ENCODE results near the gene COL4A2. TPM values are rescaled to one million over a fixed set of nuclear protein-coding genes. Genes with fewer than 3 reads are reported as not detected.

Gene COL4A2
- total and polyA plus RNA-seq, 2 donors (not counting 1 experiment from before 2014, with no cell fraction given), result 0.17 TPM; not detected in 1

DNA sequence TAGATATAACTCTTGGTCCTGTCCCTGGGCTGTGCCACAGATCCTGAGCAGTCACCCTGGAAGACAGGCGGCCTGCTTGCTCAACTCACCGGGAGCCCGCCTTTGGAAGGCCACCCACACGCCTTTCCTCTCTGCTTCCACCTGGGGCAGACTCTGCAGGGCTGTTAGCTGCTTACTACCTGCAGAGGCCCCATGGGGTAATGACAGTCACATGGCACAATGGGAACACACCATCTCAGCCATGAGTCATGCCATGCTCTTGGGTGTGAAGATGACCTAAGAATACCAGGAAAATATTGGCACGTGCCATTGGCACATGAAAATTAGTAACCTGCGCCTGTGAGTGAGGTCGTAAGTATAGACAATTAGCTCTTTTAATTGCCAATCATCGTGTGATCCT, 108.6 kb downstream of the COL4A2 start:
- intact Hi-C loops (cut with micrococcal nuclease), result no loop called here
- H3K27me3 Mint-ChIP-seq, result peaks cover 53% of the 10 kb centered on the region
- Histone ChIP-seq H3K79me2 (ENCODE audit: control insufficient read depth, insufficient read depth, low read length) (no peaks in the 10 kb centered on the region), H3K9ac (ENCODE audit: low read length) (no peak overlapping the region), H3K4me3 (ENCODE audit: control extremely low read depth in 1 of 5, extremely low read depth in 1 of 5, insufficient read depth in 1 of 5, low read depth in 2 of 5, low read length in 4 of 5) (no peak overlapping the region), H3K4me1 (ENCODE audit: control insufficient read depth in 2 of 2, insufficient read depth in 2 of 2, low read length in 2 of 2) (peaks cover 0 to 3% of the 10 kb centered on the region in 2 donors), H3K27ac (ENCODE audit: low read length in 2 of 2) (no peak overlapping the region), H3K4me2 (replicated peaks; ENCODE audit: low read depth, low read length, poor library complexity, severe bottlenecking) (no peak overlapping the region), H3K27me3 (replicated peaks in 1 of 4; ENCODE audit: control extremely low read depth in 1 of 4, control insufficient read depth in 3 of 4, insufficient read depth in 4 of 4, low read length in 3 of 4) (peaks cover 0 to 27% (median 17%) of the 10 kb centered on the region in 4 experiments), H2AFZ (ENCODE audit: insufficient read depth, low read depth, low read length, poor library complexity, severe bottlenecking) (no peak overlapping the region), H4K20me1 (ENCODE audit: control insufficient read depth, insufficient read depth, low read length, poor library complexity, severe bottlenecking) (no peaks in the 10 kb centered on the region), H3K36me3 (replicated peaks in 1 of 2; ENCODE audit: control extremely low read depth in 1 of 2, control insufficient read depth in 1 of 2, extremely low read depth in 1 of 2, insufficient read depth in 2 of 2, low read length in 1 of 2) (no peaks in the 10 kb centered on the region), H3K9me3 (ENCODE audit: control extremely low read depth in 1 of 3, control insufficient read depth in 2 of 3, insufficient read depth in 1 of 3, low read length in 2 of 3) (no peaks in the 10 kb centered on the region)
- TF ChIP-seq, protein P1, sequence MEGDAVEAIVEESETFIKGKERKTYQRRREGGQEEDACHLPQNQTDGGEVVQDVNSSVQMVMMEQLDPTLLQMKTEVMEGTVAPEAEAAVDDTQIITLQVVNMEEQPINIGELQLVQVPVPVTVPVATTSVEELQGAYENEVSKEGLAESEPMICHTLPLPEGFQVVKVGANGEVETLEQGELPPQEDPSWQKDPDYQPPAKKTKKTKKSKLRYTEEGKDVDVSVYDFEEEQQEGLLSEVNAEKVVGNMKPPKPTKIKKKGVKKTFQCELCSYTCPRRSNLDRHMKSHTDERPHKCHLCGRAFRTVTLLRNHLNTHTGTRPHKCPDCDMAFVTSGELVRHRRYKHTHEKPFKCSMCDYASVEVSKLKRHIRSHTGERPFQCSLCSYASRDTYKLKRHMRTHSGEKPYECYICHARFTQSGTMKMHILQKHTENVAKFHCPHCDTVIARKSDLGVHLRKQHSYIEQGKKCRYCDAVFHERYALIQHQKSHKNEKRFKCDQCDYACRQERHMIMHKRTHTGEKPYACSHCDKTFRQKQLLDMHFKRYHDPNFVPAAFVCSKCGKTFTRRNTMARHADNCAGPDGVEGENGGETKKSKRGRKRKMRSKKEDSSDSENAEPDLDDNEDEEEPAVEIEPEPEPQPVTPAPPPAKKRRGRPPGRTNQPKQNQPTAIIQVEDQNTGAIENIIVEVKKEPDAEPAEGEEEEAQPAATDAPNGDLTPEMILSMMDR (IDR thresholded peaks at IDR 0.05), result no peak
- no peak for TF ChIP-seq EZH2 (IDR thresholded peaks at IDR 0.05; ENCODE audit: borderline replicate concordance, insufficient read depth, low read depth, low read length, poor library complexity, severe bottlenecking)
- H3K9me3 Mint-ChIP-seq (ENCODE audit: insufficient read depth), result no peaks in the 10 kb centered on the region
- peaks cover 4% of the 10 kb centered on the region for H3K4me1 Mint-ChIP-seq
- DNase-seq (no peak), ATAC-seq (ENCODE audit: low read depth) (no peak)
- H3K4me3 Mint-ChIP-seq, result no peak overlapping the region
- ChIA-PET CTCF (interaction anchor here (0.6 kb wide), 1 partner anchor 1454 kb away, joined by 3 read pairs; no protein-coding TSS in a partner anchor), POLR2A (no interaction called here)
- H3K27ac Mint-ChIP-seq, result no peak overlapping the region
- 93% methylated on average over 8 of the region's 8 CpGs for WGBS (ENCODE audit: insufficient coverage)

DNA sequence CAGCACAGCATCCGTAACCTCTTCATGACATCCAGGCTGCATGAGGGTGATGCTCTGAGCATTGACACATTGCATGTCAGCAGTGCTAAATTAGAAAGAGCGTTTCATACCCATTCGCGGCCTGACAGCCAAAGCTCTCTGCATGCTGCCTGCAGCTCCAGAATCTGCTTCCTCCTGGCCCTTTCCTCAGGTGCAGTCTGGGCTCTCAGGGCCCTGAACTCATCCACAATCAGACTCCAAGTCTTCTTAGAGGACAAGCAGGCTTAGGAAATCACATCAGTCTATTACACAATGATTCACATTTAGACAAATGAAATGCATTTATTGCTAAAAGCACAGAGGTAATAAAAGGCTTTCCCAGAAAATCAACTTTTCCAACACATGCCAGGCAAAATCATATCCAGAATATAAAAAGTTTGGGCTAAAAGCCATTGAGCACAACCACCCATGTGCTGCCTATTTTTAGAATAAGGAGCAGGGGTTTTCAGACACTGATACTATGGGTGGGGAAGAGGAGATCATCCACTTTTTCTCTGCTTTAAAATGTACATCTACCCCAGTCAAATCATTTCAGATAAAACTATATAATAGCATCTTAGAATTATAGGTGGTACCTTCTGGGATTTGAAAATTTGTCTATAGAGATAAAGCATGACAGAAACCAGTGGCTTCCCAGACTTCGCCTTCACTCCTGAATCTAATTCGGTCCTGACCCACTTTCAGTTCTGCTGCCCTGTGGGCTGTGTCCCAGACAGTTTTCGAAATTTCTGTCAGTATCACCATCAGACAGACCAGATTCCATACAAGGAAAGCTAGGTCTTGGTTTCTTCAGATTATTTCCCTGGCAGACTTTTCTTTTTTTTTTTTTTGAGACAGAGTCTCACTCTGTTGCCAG, 109.3 kb downstream of the COL4A2 start:
- peaks cover 0 to 3% of the 10 kb centered on the region in 2 donors for H3K4me1 ChIP-seq (ENCODE audit: control insufficient read depth in 2 of 2, insufficient read depth in 2 of 2, low read length in 2 of 2)
- Mint-ChIP-seq H3K4me1 (peaks cover 4% of the 10 kb centered on the region), H3K27ac (no peak overlapping the region), H3K4me3 (no peak overlapping the region), H3K9me3 (ENCODE audit: insufficient read depth) (no peaks in the 10 kb centered on the region), H3K27me3 (peaks cover 54% of the 10 kb centered on the region)
- no peak overlapping the region for H3K27ac ChIP-seq (ENCODE audit: low read length in 2 of 2)
- no peaks in the 10 kb centered on the region for H3K36me3 ChIP-seq (replicated peaks in 1 of 2; ENCODE audit: control extremely low read depth in 1 of 2, control insufficient read depth in 1 of 2, extremely low read depth in 1 of 2, insufficient read depth in 2 of 2, low read length in 1 of 2)
- no peak overlapping the region for H3K4me3 ChIP-seq (ENCODE audit: control extremely low read depth in 1 of 5, extremely low read depth in 1 of 5, insufficient read depth in 1 of 5, low read depth in 2 of 5, low read length in 4 of 5)
- H3K9me3 ChIP-seq (ENCODE audit: control extremely low read depth in 1 of 3, control insufficient read depth in 2 of 3, insufficient read depth in 1 of 3, low read length in 2 of 3), result no peaks in the 10 kb centered on the region
- peaks cover 0 to 34% (median 24%) of the 10 kb centered on the region in 4 experiments for H3K27me3 ChIP-seq (replicated peaks in 1 of 4; ENCODE audit: control extremely low read depth in 1 of 4, control insufficient read depth in 3 of 4, insufficient read depth in 4 of 4, low read length in 3 of 4)
- ATAC-seq (ENCODE audit: low read depth) (no peak), DNase-seq (no peak)
- ChIA-PET CTCF (interaction anchor here (0.6 to 1.6 kb wide), 3 partner anchors 66 to 1455 kb away, joined by 3 to 5 read pairs (median 4); no protein-coding TSS in a partner anchor), POLR2A (no interaction called here)
- H3K4me2 ChIP-seq (replicated peaks; ENCODE audit: low read depth, low read length, poor library complexity, severe bottlenecking), result no peak overlapping the region
- H4K20me1 ChIP-seq (ENCODE audit: control insufficient read depth, insufficient read depth, low read length, poor library complexity, severe bottlenecking), result no peaks in the 10 kb centered on the region
- no peak overlapping the region for H2AFZ ChIP-seq (ENCODE audit: insufficient read depth, low read depth, low read length, poor library complexity, severe bottlenecking)
- TF ChIP-seq, protein P1 (IDR thresholded peaks at IDR 0.05), result no peak
- WGBS (ENCODE audit: insufficient coverage), result 93% methylated on average over 7 of the region's 7 CpGs
- no peak overlapping the region for H3K9ac ChIP-seq (ENCODE audit: low read length)
- intact Hi-C loops (cut with micrococcal nuclease), result no loop called here
- H3K79me2 ChIP-seq (ENCODE audit: control insufficient read depth, insufficient read depth, low read length), result no peaks in the 10 kb centered on the region

Measured in B cell (primary cell).